SH-SY5Y (cell line): ENCODE measurements around the gene CEBPA.

Source experiments
- GATA2 ChIP-seq: IDR thresholded peaks from 2 replicates; pipeline ENCODE4 v1.6.1; 2011; ENCODE audit warnings: mild to moderate bottlenecking, low read depth, low read length
- GATA3 ChIP-seq: IDR thresholded peaks from 2 replicates; pipeline ENCODE4 v1.6.1; 2011; ENCODE audit warnings: low read depth, mild to moderate bottlenecking, low read length, moderate library complexity

CEBPA gene

GRCh38 chr19:33335446-33335845 is 33.1 kb upstream of the CEBPA start:
- no peak for TF ChIP-seq GATA3
- no peak for TF ChIP-seq GATA2

- TF ChIP-seq GATA2 (no peak), GATA3 (no peak)
Measured at GRCh38 chr19:33334271-33334670, 31.9 kb upstream of the CEBPA start.

- no peak for TF ChIP-seq GATA2
- no peak for TF ChIP-seq GATA3
Measured at GRCh38 chr19:33333642-33334041, 31.3 kb upstream of the CEBPA start.

- no peak for TF ChIP-seq GATA2
- no peak for TF ChIP-seq GATA3
Measured at GRCh38 chr19:33333151-33333550, 30.8 kb upstream of the CEBPA start.

GRCh38 chr19:33332248-33332647 is 29.9 kb upstream of the CEBPA start:
- no peak for TF ChIP-seq GATA3
- TF ChIP-seq GATA2, result no peak

- TF ChIP-seq GATA2, result no peak
- TF ChIP-seq GATA3, result no peak
Measured at GRCh38 chr19:33329736-33330135, 27.4 kb upstream of the CEBPA start.

- TF ChIP-seq GATA2 (no peak), GATA3 (no peak)
Measured at GRCh38 chr19:33329060-33329459, 26.7 kb upstream of the CEBPA start.

- no peak for TF ChIP-seq GATA2
- TF ChIP-seq GATA3, result no peak
Measured at GRCh38 chr19:33325920-33326319, 23.6 kb upstream of the CEBPA start.

GRCh38 chr19:33324628-33325027 is 22.3 kb upstream of the CEBPA start:
- no peak for TF ChIP-seq GATA2

- TF ChIP-seq GATA2 (no peak), GATA3 (no peak)
Measured at GRCh38 chr19:33323093-33323820, 20.9 kb upstream of the CEBPA start.

GRCh38 chr19:33320636-33321035 is 18.3 kb upstream of the CEBPA start:
- no peak for TF ChIP-seq GATA3

GRCh38 chr19:33317517-33317916 is 15.2 kb upstream of the CEBPA start:
- TF ChIP-seq GATA3, result no peak

GRCh38 chr19:33316541-33317264 is 14.4 kb upstream of the CEBPA start:
- no peak for TF ChIP-seq GATA2
- TF ChIP-seq GATA3, result no peak

GRCh38 chr19:33312065-33312464 is 9.7 kb upstream of the CEBPA start:
- TF ChIP-seq GATA3 (no peak), GATA2 (no peak)

GRCh38 chr19:33311326-33311682 is 9.0 kb upstream of the CEBPA start:
- TF ChIP-seq GATA2 (no peak), GATA3 (no peak)
